A673 (cell line): Measurements from ENCODE around the gene FOXD3. TPM values are rescaled to one million over a fixed set of nuclear protein-coding genes. Genes with fewer than 3 reads are reported as not detected.
A peak's percentile ranks its signal among the peaks of the same experiment; 100 is the strongest.

Source experiments
- BruUV-seq: library from RNA; stranded (reverse); fragments of 400-500 nt; replicated peaks from 2 replicates; lab custom pipeline; 2021; lab: Mats Ljungman, UMichigan
- CTCF ChIA-PET: fragments of 300-600 bp; sonication (Branson Sonifier 250); formaldehyde crosslinking; loops from one replicate; lab custom pipeline; 2022; ENCODE audit warnings: antibody characterized with exemption; lab: Charles Lee
- POLR2A ChIA-PET: fragments of 300-600 bp; sonication (Branson Sonifier 250); formaldehyde crosslinking; loops from one replicate; lab custom pipeline; 2022; ENCODE audit warnings: antibody characterized with exemption; ENCODE audit not compliant: low non-redundant PET; lab: Charles Lee
- DNase-seq: peaks from one replicate; pipeline ENCODE4 v3.0.0-alpha.2; 2015; ENCODE audit warnings: low spot score
- H3K27ac ChIP-seq: fragments of 200-600 bp; sonication (generic); 2 replicates; pipeline ENCODE4 v1.5.1; 2016; ENCODE audit warnings: mixed run types, low read depth, mild to moderate bottlenecking, mixed read lengths, antibody characterized with exemption, low read length; ENCODE audit not compliant: poor library complexity, severe bottlenecking
- H3K27me3 ChIP-seq: fragments of 200-600 bp; sonication (generic); replicated peaks from 2 replicates; pipeline ENCODE4 v1.6.1; 2017; ENCODE audit warnings: mixed run types, low read depth, mild to moderate bottlenecking, mixed read lengths, antibody characterized with exemption, low read length; ENCODE audit not compliant: insufficient read depth, poor library complexity
- H3K36me3 ChIP-seq: fragments of 200-600 bp; sonication (generic); 2 replicates; pipeline ENCODE4 v1.6.1; 2016; ENCODE audit warnings: mixed run types, mild to moderate bottlenecking, mixed read lengths, antibody characterized with exemption, low read length; ENCODE audit not compliant: insufficient read depth, poor library complexity, severe bottlenecking
- H3K4me1 ChIP-seq: fragments of 200-600 bp; sonication (generic); 2 replicates; pipeline ENCODE4 v1.6.1; 2017; ENCODE audit warnings: mixed run types, mild to moderate bottlenecking, mixed read lengths, antibody characterized with exemption, low read length; ENCODE audit not compliant: insufficient read depth, poor library complexity, severe bottlenecking
- H3K4me3 ChIP-seq: fragments of 200-600 bp; sonication (generic); 2 replicates; pipeline ENCODE4 v1.5.1; 2016; ENCODE audit warnings: low read depth, mixed run types, mild to moderate bottlenecking, mixed read lengths, low read length; ENCODE audit not compliant: poor library complexity, severe bottlenecking
- H3K9me3 ChIP-seq: fragments of 200-600 bp; sonication (generic); 2 replicates; pipeline ENCODE4 v1.6.1; 2016; ENCODE audit warnings: mixed run types, low read depth, mild to moderate bottlenecking, mixed read lengths, antibody characterized with exemption, low read length; ENCODE audit not compliant: poor library complexity, severe bottlenecking
- EZH2 ChIP-seq: fragments of 200-600 bp; sonication (generic); IDR thresholded peaks from 2 replicates; pipeline ENCODE4 v1.6.1; 2017; ENCODE audit warnings: borderline replicate concordance, low read depth, mild to moderate bottlenecking, mixed read lengths, antibody characterized with exemption, low read length; ENCODE audit not compliant: poor library complexity, severe bottlenecking
- intact Hi-C: fragments of 100-400 bp; cut with micrococcal nuclease; formaldehyde crosslinking; loops from one replicate; pipeline ENCODE4 v1.10.0; 2022; ENCODE audit not compliant: unreplicated experiment
- total RNA-seq: library from RNA; stranded (reverse); gene quantifications from 2 replicates; pipeline ENCODE4 v1.2.3, GENCODE V29; 2021
- TF ChIP-seq, protein P1 (sequence below): fragments of 300-800, 200-600 bp; sonication (generic); conservative IDR thresholded peaks from 2 replicates; pipeline ENCODE4 v1.5.1; 2017; ENCODE audit warnings: low read depth, mild to moderate bottlenecking, antibody characterized with exemption, low read length, moderate library complexity, mixed read lengths

The FOXD3 gene
- total RNA-seq, 1 experiment from 2014 or later = 4.7 TPM

GRCh38 chr1:63304410-63304809, 18.0 kb upstream of the FOXD3 start:
- no peaks in the 10 kb centered on the region for H3K27me3 ChIP-seq
- TF ChIP-seq, protein P1, sequence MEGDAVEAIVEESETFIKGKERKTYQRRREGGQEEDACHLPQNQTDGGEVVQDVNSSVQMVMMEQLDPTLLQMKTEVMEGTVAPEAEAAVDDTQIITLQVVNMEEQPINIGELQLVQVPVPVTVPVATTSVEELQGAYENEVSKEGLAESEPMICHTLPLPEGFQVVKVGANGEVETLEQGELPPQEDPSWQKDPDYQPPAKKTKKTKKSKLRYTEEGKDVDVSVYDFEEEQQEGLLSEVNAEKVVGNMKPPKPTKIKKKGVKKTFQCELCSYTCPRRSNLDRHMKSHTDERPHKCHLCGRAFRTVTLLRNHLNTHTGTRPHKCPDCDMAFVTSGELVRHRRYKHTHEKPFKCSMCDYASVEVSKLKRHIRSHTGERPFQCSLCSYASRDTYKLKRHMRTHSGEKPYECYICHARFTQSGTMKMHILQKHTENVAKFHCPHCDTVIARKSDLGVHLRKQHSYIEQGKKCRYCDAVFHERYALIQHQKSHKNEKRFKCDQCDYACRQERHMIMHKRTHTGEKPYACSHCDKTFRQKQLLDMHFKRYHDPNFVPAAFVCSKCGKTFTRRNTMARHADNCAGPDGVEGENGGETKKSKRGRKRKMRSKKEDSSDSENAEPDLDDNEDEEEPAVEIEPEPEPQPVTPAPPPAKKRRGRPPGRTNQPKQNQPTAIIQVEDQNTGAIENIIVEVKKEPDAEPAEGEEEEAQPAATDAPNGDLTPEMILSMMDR = no peak
- no peak for TF ChIP-seq EZH2
- POLR2A ChIA-PET = no interaction called here
- H3K4me3 ChIP-seq = no peak overlapping the region
- peaks cover 13% of the 10 kb centered on the region for H3K9me3 ChIP-seq
- intact Hi-C loops = no loop called here
- no peak for DNase-seq
- no peaks in the 10 kb centered on the region for H3K36me3 ChIP-seq
- CTCF ChIA-PET = interaction anchor here (0.7 kb wide), 1 partner anchor 919 kb away, joined by 6 read pairs; no protein-coding TSS in a partner anchor
- no peaks in the 10 kb centered on the region for H3K4me1 ChIP-seq
- H3K27ac ChIP-seq = no peak overlapping the region
- BruUV-seq = no TSS peak

DNA sequence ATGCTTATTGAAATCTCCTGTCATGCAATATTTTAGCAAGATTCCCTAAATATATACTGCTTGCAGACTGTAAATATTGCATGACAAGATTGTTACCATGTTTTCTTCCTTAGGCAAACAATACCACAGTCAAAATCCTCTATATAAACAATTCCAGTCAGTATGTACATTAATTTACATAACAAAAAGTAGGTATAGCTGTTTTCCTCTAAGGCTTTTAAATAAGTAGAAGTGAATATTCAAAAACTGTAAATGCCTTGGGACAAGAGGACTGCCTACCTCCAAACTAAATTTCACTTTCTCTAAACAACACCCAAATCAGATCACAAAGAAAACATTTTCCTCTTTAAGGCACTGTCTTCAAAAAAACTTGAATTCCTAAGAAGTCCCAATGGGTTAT, 17.3 kb upstream of the FOXD3 start:
- CTCF ChIA-PET = no interaction called here

DNA sequence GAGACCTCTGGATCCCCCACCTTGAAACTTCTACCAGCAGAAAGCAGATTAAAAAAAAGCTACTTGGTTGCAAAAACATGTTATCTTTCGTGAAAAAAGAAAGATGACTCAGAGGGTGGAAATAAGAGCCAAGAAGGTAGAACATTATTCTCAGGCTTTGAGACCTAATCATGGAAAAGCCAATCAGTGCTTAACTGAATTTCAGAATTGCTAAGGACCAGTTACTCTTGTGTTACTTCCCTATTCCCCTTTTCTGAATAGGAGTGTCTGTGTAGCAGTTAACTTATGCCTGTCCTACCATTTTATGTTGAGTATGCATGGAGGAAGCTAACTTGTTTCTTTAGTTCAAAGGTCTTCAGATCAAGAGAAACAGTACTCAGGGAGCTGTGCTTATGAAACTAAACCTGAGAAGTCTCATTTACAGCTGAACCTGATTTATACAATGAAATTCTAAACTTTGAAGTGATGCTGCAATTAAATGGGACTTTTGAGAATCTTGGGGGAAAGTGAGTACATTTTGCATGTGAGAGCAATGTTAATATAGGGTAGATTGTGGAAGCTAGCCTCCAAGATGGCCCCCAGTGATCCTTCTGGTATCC, 15.1 kb upstream of the FOXD3 start:
- no peak for DNase-seq
- POLR2A ChIA-PET = no interaction called here
- Histone ChIP-seq H3K36me3 (no peaks in the 10 kb centered on the region), H3K9me3 (peaks cover 13% of the 10 kb centered on the region), H3K4me1 (no peaks in the 10 kb centered on the region), H3K27me3 (no peaks in the 10 kb centered on the region), H3K4me3 (no peak overlapping the region), H3K27ac (no peak overlapping the region)
- intact Hi-C loops = no loop called here
- no peak for TF ChIP-seq EZH2
- TF ChIP-seq, protein P1 = no peak
- BruUV-seq = no TSS peak
- CTCF ChIA-PET = no interaction called here

More for the DNA sequence above, 17.3 kb upstream of the FOXD3 start:
- Histone ChIP-seq H3K9me3 (peaks cover 13% of the 10 kb centered on the region), H3K4me1 (no peaks in the 10 kb centered on the region), H3K4me3 (no peak overlapping the region), H3K27ac (no peak overlapping the region), H3K27me3 (no peaks in the 10 kb centered on the region), H3K36me3 (no peaks in the 10 kb centered on the region)
- intact Hi-C loops = no loop called here
- DNase-seq = no peak
- TF ChIP-seq EZH2 = no peak
- POLR2A ChIA-PET = no interaction called here
- no TSS peak for BruUV-seq

DNA sequence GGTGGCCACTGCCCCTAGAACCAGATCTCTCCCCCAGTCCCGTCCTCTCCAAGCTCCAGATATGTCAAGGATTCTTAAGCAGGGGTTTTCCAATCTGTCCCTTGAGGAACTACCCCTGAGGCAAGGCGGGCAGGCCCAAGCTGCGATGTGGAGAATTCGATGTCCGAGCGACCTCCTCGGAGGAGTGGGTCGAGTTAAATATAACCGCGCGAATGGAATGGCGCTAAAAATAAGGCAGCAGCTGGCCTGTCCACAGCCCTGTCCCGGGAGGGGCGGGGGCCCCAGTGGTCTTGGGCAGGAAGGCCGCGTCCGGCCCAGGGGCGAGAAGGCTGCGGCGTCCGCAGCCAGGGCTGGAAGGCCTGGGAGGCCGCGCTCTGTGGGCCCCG, 5.8 kb upstream of the FOXD3 start:
- POLR2A ChIA-PET = no interaction called here
- Histone ChIP-seq H3K4me3 (peak overlapping the region; percentile 68), H3K27ac (no peak overlapping the region), H3K27me3 (peaks cover 23% of the 10 kb centered on the region), H3K36me3 (no peaks in the 10 kb centered on the region), H3K9me3 (no peaks in the 10 kb centered on the region), H3K4me1 (peaks cover 8% of the 10 kb centered on the region)
- BruUV-seq = no TSS peak
- CTCF ChIA-PET = no interaction called here
- DNase-seq = no peak
- intact Hi-C loops = no loop called here
- TF ChIP-seq, protein P1 = no peak
- no peak for TF ChIP-seq EZH2
